ENCODE data around the gene CTDSPL2.

DNA sequence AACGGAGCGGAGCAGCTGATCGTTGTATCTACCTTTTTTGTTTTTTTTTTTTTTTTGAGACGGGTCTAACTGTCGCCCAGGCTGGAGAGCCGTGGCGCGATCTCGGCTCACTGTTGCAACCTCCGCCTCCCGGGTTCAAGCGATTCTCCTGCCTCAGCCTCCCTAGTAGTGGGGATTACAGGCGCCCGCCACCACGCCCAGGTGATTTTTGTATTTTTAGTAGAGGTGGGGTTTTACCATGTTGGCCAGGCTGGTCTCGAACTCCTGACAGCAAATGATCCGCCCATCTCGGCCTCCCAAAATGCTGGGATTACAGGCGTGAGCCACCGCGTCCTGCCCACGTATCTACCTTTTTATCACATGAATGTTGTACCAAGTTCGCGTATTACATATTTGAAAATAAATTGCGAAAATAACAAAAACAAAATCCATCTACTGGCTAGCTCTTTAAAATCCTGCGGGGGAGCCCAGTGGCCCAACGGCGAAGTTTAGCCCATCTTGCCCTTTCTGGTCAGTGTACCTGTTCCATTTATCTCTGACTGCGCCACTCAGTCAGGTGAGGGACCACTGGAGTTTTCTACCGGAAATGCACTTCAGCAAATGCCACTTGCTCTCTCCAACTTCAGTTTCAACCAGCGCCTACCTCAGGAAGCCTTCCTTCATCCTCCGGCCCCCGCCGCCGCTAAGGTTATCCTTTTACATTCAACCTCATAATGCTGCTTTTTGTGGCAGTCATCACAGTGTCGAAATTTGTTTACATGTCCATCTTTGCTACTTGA lies 108.3 kb downstream of the CTDSPL2 start:
- TF ChIP-seq, protein P1, sequence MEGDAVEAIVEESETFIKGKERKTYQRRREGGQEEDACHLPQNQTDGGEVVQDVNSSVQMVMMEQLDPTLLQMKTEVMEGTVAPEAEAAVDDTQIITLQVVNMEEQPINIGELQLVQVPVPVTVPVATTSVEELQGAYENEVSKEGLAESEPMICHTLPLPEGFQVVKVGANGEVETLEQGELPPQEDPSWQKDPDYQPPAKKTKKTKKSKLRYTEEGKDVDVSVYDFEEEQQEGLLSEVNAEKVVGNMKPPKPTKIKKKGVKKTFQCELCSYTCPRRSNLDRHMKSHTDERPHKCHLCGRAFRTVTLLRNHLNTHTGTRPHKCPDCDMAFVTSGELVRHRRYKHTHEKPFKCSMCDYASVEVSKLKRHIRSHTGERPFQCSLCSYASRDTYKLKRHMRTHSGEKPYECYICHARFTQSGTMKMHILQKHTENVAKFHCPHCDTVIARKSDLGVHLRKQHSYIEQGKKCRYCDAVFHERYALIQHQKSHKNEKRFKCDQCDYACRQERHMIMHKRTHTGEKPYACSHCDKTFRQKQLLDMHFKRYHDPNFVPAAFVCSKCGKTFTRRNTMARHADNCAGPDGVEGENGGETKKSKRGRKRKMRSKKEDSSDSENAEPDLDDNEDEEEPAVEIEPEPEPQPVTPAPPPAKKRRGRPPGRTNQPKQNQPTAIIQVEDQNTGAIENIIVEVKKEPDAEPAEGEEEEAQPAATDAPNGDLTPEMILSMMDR (conservative IDR thresholded peaks at IDR 0.05; ENCODE audit: low read depth in 2 of 2) = no peak
- TF ChIP-seq EZH2 (IDR thresholded peaks at IDR 0.05; ENCODE audit: low read depth, unreplicated experiment) = no peak
- TF ChIP-seq EZH2phosphoT487 (IDR thresholded peaks at IDR 0.05; ENCODE audit: unreplicated experiment) = no peak
- no peak for TF ChIP-seq POLR2AphosphoS5 (IDR thresholded peaks at IDR 0.05; ENCODE audit: low read depth)
- TF ChIP-seq, protein P2, sequence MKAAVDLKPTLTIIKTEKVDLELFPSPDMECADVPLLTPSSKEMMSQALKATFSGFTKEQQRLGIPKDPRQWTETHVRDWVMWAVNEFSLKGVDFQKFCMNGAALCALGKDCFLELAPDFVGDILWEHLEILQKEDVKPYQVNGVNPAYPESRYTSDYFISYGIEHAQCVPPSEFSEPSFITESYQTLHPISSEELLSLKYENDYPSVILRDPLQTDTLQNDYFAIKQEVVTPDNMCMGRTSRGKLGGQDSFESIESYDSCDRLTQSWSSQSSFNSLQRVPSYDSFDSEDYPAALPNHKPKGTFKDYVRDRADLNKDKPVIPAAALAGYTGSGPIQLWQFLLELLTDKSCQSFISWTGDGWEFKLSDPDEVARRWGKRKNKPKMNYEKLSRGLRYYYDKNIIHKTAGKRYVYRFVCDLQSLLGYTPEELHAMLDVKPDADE (IDR thresholded peaks at IDR 0.05) = no peak
- no peak for TF ChIP-seq CREB1 (CRISPR knock-in tag; IDR thresholded peaks at IDR 0.05; ENCODE audit: low read depth)
- TF ChIP-seq, protein P3, sequence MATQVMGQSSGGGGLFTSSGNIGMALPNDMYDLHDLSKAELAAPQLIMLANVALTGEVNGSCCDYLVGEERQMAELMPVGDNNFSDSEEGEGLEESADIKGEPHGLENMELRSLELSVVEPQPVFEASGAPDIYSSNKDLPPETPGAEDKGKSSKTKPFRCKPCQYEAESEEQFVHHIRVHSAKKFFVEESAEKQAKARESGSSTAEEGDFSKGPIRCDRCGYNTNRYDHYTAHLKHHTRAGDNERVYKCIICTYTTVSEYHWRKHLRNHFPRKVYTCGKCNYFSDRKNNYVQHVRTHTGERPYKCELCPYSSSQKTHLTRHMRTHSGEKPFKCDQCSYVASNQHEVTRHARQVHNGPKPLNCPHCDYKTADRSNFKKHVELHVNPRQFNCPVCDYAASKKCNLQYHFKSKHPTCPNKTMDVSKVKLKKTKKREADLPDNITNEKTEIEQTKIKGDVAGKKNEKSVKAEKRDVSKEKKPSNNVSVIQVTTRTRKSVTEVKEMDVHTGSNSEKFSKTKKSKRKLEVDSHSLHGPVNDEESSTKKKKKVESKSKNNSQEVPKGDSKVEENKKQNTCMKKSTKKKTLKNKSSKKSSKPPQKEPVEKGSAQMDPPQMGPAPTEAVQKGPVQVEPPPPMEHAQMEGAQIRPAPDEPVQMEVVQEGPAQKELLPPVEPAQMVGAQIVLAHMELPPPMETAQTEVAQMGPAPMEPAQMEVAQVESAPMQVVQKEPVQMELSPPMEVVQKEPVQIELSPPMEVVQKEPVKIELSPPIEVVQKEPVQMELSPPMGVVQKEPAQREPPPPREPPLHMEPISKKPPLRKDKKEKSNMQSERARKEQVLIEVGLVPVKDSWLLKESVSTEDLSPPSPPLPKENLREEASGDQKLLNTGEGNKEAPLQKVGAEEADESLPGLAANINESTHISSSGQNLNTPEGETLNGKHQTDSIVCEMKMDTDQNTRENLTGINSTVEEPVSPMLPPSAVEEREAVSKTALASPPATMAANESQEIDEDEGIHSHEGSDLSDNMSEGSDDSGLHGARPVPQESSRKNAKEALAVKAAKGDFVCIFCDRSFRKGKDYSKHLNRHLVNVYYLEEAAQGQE (IDR thresholded peaks at IDR 0.05; ENCODE audit: unreplicated experiment) = no peak
- TF ChIP-seq NANOG (IDR thresholded peaks at IDR 0.05; ENCODE audit: borderline replicate concordance) = no peak
- TF ChIP-seq, protein P4, sequence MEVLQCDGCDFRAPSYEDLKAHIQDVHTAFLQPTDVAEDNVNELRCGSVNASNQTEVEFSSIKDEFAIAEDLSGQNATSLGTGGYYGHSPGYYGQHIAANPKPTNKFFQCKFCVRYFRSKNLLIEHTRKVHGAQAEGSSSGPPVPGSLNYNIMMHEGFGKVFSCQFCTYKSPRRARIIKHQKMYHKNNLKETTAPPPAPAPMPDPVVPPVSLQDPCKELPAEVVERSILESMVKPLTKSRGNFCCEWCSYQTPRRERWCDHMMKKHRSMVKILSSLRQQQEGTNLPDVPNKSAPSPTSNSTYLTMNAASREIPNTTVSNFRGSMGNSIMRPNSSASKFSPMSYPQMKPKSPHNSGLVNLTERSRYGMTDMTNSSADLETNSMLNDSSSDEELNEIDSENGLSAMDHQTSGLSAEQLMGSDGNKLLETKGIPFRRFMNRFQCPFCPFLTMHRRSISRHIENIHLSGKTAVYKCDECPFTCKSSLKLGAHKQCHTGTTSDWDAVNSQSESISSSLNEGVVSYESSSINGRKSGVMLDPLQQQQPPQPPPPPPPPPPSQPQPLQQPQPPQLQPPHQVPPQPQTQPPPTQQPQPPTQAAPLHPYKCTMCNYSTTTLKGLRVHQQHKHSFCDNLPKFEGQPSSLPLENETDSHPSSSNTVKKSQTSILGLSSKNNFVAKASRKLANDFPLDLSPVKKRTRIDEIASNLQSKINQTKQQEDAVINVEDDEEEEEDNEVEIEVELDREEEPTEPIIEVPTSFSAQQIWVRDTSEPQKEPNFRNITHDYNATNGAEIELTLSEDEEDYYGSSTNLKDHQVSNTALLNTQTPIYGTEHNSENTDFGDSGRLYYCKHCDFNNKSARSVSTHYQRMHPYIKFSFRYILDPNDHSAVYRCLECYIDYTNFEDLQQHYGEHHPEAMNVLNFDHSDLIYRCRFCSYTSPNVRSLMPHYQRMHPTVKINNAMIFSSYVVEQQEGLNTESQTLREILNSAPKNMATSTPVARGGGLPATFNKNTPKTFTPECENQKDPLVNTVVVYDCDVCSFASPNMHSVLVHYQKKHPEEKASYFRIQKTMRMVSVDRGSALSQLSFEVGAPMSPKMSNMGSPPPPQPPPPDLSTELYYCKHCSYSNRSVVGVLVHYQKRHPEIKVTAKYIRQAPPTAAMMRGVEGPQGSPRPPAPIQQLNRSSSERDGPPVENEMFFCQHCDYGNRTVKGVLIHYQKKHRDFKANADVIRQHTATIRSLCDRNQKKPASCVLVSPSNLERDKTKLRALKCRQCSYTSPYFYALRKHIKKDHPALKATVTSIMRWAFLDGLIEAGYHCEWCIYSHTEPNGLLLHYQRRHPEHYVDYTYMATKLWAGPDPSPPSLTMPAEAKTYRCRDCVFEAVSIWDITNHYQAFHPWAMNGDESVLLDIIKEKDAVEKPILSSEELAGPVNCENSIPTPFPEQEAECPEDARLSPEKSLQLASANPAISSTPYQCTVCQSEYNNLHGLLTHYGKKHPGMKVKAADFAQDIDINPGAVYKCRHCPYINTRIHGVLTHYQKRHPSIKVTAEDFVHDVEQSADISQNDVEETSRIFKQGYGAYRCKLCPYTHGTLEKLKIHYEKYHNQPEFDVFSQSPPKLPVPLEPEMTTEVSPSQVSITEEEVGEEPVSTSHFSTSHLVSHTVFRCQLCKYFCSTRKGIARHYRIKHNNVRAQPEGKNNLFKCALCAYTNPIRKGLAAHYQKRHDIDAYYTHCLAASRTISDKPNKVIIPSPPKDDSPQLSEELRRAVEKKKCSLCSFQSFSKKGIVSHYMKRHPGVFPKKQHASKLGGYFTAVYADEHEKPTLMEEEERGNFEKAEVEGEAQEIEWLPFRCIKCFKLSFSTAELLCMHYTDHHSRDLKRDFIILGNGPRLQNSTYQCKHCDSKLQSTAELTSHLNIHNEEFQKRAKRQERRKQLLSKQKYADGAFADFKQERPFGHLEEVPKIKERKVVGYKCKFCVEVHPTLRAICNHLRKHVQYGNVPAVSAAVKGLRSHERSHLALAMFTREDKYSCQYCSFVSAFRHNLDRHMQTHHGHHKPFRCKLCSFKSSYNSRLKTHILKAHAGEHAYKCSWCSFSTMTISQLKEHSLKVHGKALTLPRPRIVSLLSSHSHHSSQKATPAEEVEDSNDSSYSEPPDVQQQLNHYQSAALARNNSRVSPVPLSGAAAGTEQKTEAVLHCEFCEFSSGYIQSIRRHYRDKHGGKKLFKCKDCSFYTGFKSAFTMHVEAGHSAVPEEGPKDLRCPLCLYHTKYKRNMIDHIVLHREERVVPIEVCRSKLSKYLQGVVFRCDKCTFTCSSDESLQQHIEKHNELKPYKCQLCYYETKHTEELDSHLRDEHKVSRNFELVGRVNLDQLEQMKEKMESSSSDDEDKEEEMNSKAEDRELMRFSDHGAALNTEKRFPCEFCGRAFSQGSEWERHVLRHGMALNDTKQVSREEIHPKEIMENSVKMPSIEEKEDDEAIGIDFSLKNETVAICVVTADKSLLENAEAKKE (CRISPR knock-in tag; IDR thresholded peaks at IDR 0.05) = no peak
- no peak for TF ChIP-seq JUNB (IDR thresholded peaks at IDR 0.05; ENCODE audit: unreplicated experiment)
- TF ChIP-seq ZNF114 (CRISPR knock-in tag; IDR thresholded peaks at IDR 0.05) = no peak
